Endothelial cell of umbilical vein (primary cell): ENCODE data around the gene SMR3B.

Experiments
- POLR2A ChIP-seq: IDR thresholded peaks from 2 replicates; pipeline ENCODE4 v1.6.1; 2012; ENCODE audit warnings: low read depth, mild to moderate bottlenecking, control low read depth, low read length
- POLR2AphosphoS5 ChIP-seq: IDR thresholded peaks from 2 replicates; pipeline ENCODE4 v1.6.1; 2012; ENCODE audit warnings: low read depth, mild to moderate bottlenecking, control low read depth, low read length, moderate library complexity; ENCODE audit not compliant: insufficient read depth
- TF ChIP-seq, protein P1 (sequence below), 2 donors: IDR thresholded peaks; 1 replicate in 1 of 2; 2 replicates in 1 of 2; pipeline ENCODE4 v1.5.1; 2011; ENCODE audit warnings: low read length in 2 of 2, mild to moderate bottlenecking in 2 of 2, moderate library complexity in 2 of 2, control low read depth in 1 of 2, inconsistent platforms in 1 of 2, low read depth in 1 of 2; ENCODE audit not compliant: insufficient read depth in 1 of 2; ENCODE audit errors: extremely low read depth in 1 of 2
- TF ChIP-seq, protein P2 (sequence below): IDR thresholded peaks from 2 replicates; pipeline ENCODE4 v1.6.1; 2011; ENCODE audit not compliant: insufficient read depth, insufficient read length

DNA sequence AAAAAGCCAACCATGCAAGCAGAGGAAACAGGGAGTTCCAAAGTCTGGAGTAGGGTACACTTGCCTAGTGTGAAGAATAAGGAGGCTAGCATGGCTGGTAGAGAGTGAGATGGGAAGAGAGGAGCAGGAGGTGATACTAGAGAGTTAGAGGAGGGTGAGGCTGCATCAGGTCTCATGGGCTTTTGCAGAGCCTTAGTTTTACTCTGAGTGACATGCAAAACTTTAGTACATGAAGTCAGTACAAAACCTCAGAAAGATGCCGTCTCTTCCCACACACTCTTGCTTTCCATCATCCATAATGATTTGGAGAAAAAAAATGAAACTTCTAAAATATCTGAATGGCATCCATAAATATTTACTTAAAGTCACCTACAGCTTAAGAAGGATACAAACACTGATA is 19.8 kb downstream of the SMR3B start:
- TF ChIP-seq, protein P1, sequence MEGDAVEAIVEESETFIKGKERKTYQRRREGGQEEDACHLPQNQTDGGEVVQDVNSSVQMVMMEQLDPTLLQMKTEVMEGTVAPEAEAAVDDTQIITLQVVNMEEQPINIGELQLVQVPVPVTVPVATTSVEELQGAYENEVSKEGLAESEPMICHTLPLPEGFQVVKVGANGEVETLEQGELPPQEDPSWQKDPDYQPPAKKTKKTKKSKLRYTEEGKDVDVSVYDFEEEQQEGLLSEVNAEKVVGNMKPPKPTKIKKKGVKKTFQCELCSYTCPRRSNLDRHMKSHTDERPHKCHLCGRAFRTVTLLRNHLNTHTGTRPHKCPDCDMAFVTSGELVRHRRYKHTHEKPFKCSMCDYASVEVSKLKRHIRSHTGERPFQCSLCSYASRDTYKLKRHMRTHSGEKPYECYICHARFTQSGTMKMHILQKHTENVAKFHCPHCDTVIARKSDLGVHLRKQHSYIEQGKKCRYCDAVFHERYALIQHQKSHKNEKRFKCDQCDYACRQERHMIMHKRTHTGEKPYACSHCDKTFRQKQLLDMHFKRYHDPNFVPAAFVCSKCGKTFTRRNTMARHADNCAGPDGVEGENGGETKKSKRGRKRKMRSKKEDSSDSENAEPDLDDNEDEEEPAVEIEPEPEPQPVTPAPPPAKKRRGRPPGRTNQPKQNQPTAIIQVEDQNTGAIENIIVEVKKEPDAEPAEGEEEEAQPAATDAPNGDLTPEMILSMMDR (IDR thresholded peaks at IDR 0.05; ENCODE audit: extremely low read depth in 1 of 2, insufficient read depth in 1 of 2, low read depth in 1 of 2, low read length in 2 of 2) = no peak
- TF ChIP-seq POLR2AphosphoS5 (no peak), POLR2A (no peak)
- TF ChIP-seq, protein P2, sequence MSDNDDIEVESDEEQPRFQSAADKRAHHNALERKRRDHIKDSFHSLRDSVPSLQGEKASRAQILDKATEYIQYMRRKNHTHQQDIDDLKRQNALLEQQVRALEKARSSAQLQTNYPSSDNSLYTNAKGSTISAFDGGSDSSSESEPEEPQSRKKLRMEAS = no peak
